ENCODE results near the gene LRP1.

The LRP1 gene

GRCh38 chr12:57127101-57127725 lies 1.1 kb upstream of the LRP1 start:
- no peak for DNase-seq (ENCODE audit: low spot score)
- Histone ChIP-seq H3K27ac (peak overlapping the region; percentile 90 to 99), H3K4me3 (peak overlapping the region; percentile 81)
- TF ChIP-seq CTCF (IDR thresholded peaks at IDR 0.05): peak; percentile 10

GRCh38 chr12:57128519-57129247 lies 400 bp downstream of the LRP1 start:
- Histone ChIP-seq H3K4me3 (peak overlapping the region; percentile 81), H3K27ac (peak overlapping the region; percentile 90 to 99)
- DNase-seq (ENCODE audit: low spot score): no peak
- TF ChIP-seq CTCF (IDR thresholded peaks at IDR 0.05): no peak

- Histone ChIP-seq H3K27ac (peak overlapping the region; percentile 90 to 99), H3K4me3 (peak overlapping the region; percentile 81)
- TF ChIP-seq CTCF (IDR thresholded peaks at IDR 0.05): no peak
- no peak for DNase-seq (ENCODE audit: low spot score)
These were observed 1.1 kb downstream of the LRP1 start for GRCh38 chr12:57129321-57129842.

DNA sequence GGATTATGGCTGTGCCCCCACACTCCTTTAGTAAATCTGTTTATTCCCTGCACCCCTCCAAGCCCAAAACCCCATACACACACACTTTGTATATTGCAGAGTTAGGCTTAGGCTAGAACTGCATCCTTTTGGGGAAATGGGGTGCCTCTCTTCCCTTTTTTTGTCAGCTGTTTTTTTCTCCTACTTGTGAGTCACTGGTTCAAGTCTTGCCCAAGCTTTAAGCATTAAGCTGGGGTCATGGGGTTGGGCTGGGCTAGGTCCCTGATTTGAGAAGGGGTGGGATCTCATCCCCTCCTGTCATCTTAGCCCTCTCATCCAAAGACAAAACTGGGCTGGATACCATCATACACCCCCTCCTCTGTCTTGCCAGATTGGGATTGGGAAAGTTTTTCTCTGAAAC lies 1.6 kb downstream of the LRP1 start:
- Histone ChIP-seq H3K27ac (peak overlapping the region; percentile 90 to 99), H3K4me3 (peak overlapping the region; percentile 81)
- TF ChIP-seq CTCF (IDR thresholded peaks at IDR 0.05): no peak
- no peak for DNase-seq (ENCODE audit: low spot score)

GRCh38 chr12:57130941-57131340 lies 2.7 kb downstream of the LRP1 start:
- Histone ChIP-seq H3K4me3 (peak overlapping the region; percentile 81), H3K27ac (peak overlapping the region; percentile 90 to 99)
- no peak for DNase-seq (ENCODE audit: low spot score)
- TF ChIP-seq CTCF (IDR thresholded peaks at IDR 0.05): no peak

- no peak for TF ChIP-seq CTCF (IDR thresholded peaks at IDR 0.05)
- peak overlapping the region; percentile 90 to 99 for H3K27ac ChIP-seq
- H3K4me3 ChIP-seq: peak overlapping the region; percentile 81
- DNase-seq (ENCODE audit: low spot score): no peak
These were observed 3.8 kb downstream of the LRP1 start for GRCh38 chr12:57131896-57132744.

Data from coronary artery (tissue), 2 donors.